ENCODE data around the gene AOAH. TPM values are rescaled to one million over a fixed set of nuclear protein-coding genes. Genes with fewer than 3 reads are reported as not detected.

AOAH gene
- total RNA-seq, 4 donors from 2014 or later = 0.69 to 3.2 (median 2.2) TPM

- H3K4me3 ChIP-seq (ENCODE audit: low read depth, poor library complexity, severe bottlenecking) = no peak overlapping the region
- DNase-seq (ENCODE audit: low spot score in 2 of 2) = peak in 1 of 2 donors; percentile 32
- no peak for TF ChIP-seq POLR2A (IDR thresholded peaks at IDR 0.05)
- no peak for TF ChIP-seq CTCF (IDR thresholded peaks at IDR 0.05)
- 67 to 68% methylated on average over 6 of the region's 6 CpGs for WGBS, 2 donors
- intact Hi-C loops (cut with DNase I; ENCODE audit: low total_unique reads) = no loop called here
These were observed 200.8 kb downstream of the AOAH start for GRCh38 chr7:36523371-36524101.

GRCh38 chr7:36522453-36523007 is 201.8 kb downstream of the AOAH start:
- no peak overlapping the region for H3K4me3 ChIP-seq (ENCODE audit: low read depth, poor library complexity, severe bottlenecking)
- WGBS, 2 donors = 42 to 46% methylated on average over 10 of the region's 10 CpGs

GRCh38 chr7:36521911-36522310 is 202.4 kb downstream of the AOAH start:
- intact Hi-C loops (cut with DNase I; ENCODE audit: low total_unique reads) = no loop called here
- no peak overlapping the region for H3K4me3 ChIP-seq (ENCODE audit: low read depth, poor library complexity, severe bottlenecking)
- WGBS, 2 donors = 56 to 60% methylated on average over 10 of the region's 10 CpGs
- peak; percentile 4 to 58 for DNase-seq (ENCODE audit: low spot score in 2 of 2)
- TF ChIP-seq CTCF (IDR thresholded peaks at IDR 0.05) (no peak), POLR2A (IDR thresholded peaks at IDR 0.05) (no peak)

More at GRCh38 chr7:36522453-36523007, 201.8 kb downstream of the AOAH start:
- TF ChIP-seq POLR2A (IDR thresholded peaks at IDR 0.05) = no peak
- no peak for TF ChIP-seq CTCF (IDR thresholded peaks at IDR 0.05)
- intact Hi-C loops (cut with DNase I; ENCODE audit: low total_unique reads) = no loop called here
- DNase-seq (ENCODE audit: low spot score in 2 of 2) = peak; percentile 4 to 34

DNA sequence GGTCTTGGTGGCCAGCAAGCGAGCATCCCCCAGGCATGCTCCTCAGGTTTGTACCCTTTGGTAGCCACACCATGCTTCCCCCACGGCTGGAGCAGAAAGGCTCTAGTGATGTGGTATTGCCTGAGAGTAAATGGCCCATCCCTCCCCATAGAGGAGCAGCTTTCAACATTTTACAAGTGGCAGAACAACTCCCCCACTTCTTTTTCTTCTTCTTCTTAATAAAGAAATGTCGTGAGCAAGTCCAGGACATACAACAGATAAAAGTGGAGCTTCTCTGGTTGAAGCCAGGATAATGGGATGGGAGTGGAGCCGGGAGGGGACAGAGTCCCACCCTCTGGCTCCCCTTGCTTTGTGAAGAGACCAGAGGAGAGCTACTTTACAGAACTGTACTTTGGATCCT is 203.2 kb downstream of the AOAH start:
- WGBS, 2 donors = 89% methylated on average over 4 of the region's 4 CpGs
- peak in 1 of 2 donors; percentile 34 for DNase-seq (ENCODE audit: low spot score in 2 of 2)
- TF ChIP-seq CTCF (IDR thresholded peaks at IDR 0.05) (no peak), POLR2A (IDR thresholded peaks at IDR 0.05) (no peak)
- H3K4me3 ChIP-seq (ENCODE audit: low read depth, poor library complexity, severe bottlenecking) = no peak overlapping the region
- intact Hi-C loops (cut with DNase I; ENCODE audit: low total_unique reads) = no loop called here

GRCh38 chr7:36515847-36516246 is 208.4 kb downstream of the AOAH start:
- WGBS, 2 donors = 88 to 90% methylated on average over 3 of the region's 3 CpGs
- TF ChIP-seq POLR2A (IDR thresholded peaks at IDR 0.05) (no peak), CTCF (IDR thresholded peaks at IDR 0.05) (no peak)
- intact Hi-C loops (cut with DNase I; ENCODE audit: low total_unique reads) = no loop called here
- no peak for DNase-seq (ENCODE audit: low spot score in 2 of 2)
- no peak overlapping the region for H3K4me3 ChIP-seq (ENCODE audit: low read depth, poor library complexity, severe bottlenecking)
